GM12878 (cell line): ENCODE results near the gene CHIT1. TPM values are rescaled to one million over a fixed set of nuclear protein-coding genes. Genes with fewer than 3 reads are reported as not detected.

Experiments used
- ATAC-seq: fragments of 200-7000 bp; cut with Tn5 transposase; 3 replicates; pipeline ENCODE4 v1.9.1; 2020; ENCODE audit warnings: mild to moderate bottlenecking, moderate library complexity
- BruUV-seq: library from RNA; stranded (reverse); fragments of 400-500 nt; replicated peaks from 2 replicates; lab custom pipeline; 2021; lab: Mats Ljungman, UMichigan
- CTCF ChIA-PET: fragments of 300-600 bp; sonication (Branson Sonifier 250); formaldehyde crosslinking; extraction: SDS; loops from one replicate; lab custom pipeline; 2021; ENCODE audit warnings: inconsistent platforms; lab: Yijun Ruan, JAX
- POLR2A ChIA-PET: fragments of 350-600 bp; formaldehyde crosslinking; extraction: SDS; loops from one replicate; lab custom pipeline; 2021; ENCODE audit warnings: inconsistent platforms; lab: Charles Lee
- RAD21 ChIA-PET: fragments of 300-600 bp; sonication (Branson Sonifier 250); formaldehyde crosslinking; loops from one replicate; lab custom pipeline; 2023; ENCODE audit warnings: antibody characterized with exemption; ENCODE audit not compliant: unreplicated experiment; lab: Charles Lee
- SMC1A ChIA-PET: fragments of 300-600 bp; sonication (Branson Sonifier 250); formaldehyde crosslinking; loops from one replicate; lab custom pipeline; 2023; ENCODE audit not compliant: unreplicated experiment, uncharacterized antibody; lab: Charles Lee
- DNase-seq: peaks from one replicate; pipeline ENCODE4 v3.0.0-alpha.2; 2011; ENCODE audit warnings: low read depth, low spot score
- FAIRE-seq: peaks from 3 replicates; lab custom pipeline; 2011; peaks lifted over from hg19 to GRCh38; lab: Jason Lieb, UNC
- H2AFZ ChIP-seq: 2 replicates; pipeline ENCODE4 v1.6.0; 2011; ENCODE audit warnings: low read depth, low read length, control low read depth; ENCODE audit not compliant: control insufficient read depth
- H3K27ac ChIP-seq: 2 replicates; pipeline ENCODE4 v1.5.1; 2011; ENCODE audit warnings: control low read depth; ENCODE audit not compliant: control insufficient read depth, insufficient read depth
- H3K27me3 ChIP-seq, 2 experiments: replicated peaks in 1 of 2; 2 replicates each; pipeline versions ENCODE4 v1.6.0 to v1.6.1; 2011; ENCODE audit warnings: low read length in 1 of 2; ENCODE audit not compliant: control insufficient read depth in 2 of 2, insufficient read depth in 2 of 2
- H3K36me3 ChIP-seq, 2 experiments: 2 replicates each; pipeline ENCODE4 v1.5.1; 2011; ENCODE audit warnings: low read length in 1 of 2; ENCODE audit not compliant: control insufficient read depth in 2 of 2, insufficient read depth in 2 of 2
- H3K4me1 ChIP-seq: 2 replicates; pipeline ENCODE4 v1.6.1; 2011; ENCODE audit warnings: mild to moderate bottlenecking, low read length, moderate library complexity, mixed read lengths; ENCODE audit not compliant: control insufficient read depth, insufficient read depth
- H3K4me2 ChIP-seq: 2 replicates; pipeline ENCODE4 v1.6.0; 2011; ENCODE audit warnings: control low read depth; ENCODE audit not compliant: control insufficient read depth, insufficient read depth
- H3K4me3 ChIP-seq: fragments of 200-600 bp; sonication (generic); 2 replicates; pipeline ENCODE4 v1.5.1; 2016
- H3K79me2 ChIP-seq: 2 replicates; pipeline ENCODE4 v1.6.0; 2011; ENCODE audit warnings: low read length; ENCODE audit not compliant: control insufficient read depth, insufficient read depth
- H3K9ac ChIP-seq: 2 replicates; pipeline ENCODE4 v1.8.0; 2011; ENCODE audit warnings: low read length, control low read depth, mixed read lengths; ENCODE audit not compliant: control insufficient read depth, insufficient read depth
- H3K9me3 ChIP-seq: replicated peaks from 3 replicates; pipeline ENCODE4 v1.5.1; 2011; ENCODE audit warnings: mild to moderate bottlenecking, low read length; ENCODE audit not compliant: control insufficient read depth, insufficient read depth
- H4K20me1 ChIP-seq: 2 replicates; pipeline ENCODE4 v1.6.0; 2011; ENCODE audit not compliant: control insufficient read depth, insufficient read depth
- E4F1 ChIP-seq: fragments of 450-650 bp; IDR thresholded peaks from 2 replicates; pipeline ENCODE4 v1.6.1; 2018; ENCODE audit warnings: borderline replicate concordance, mild to moderate bottlenecking; ENCODE audit not compliant: partially characterized antibody
- ETV6 ChIP-seq, 2 experiments: fragments of 450-650 bp in 1 of 2; IDR thresholded peaks in 1 of 2; conservative IDR thresholded peaks in 1 of 2; 2 replicates each; pipeline ENCODE4 v1.6.1; 2014; ENCODE audit warnings: antibody characterized with exemption in 1 of 2, borderline replicate concordance in 1 of 2, low read depth in 1 of 2, mild to moderate bottlenecking in 1 of 2, moderate library complexity in 1 of 2
- IRF5 ChIP-seq: fragments of 450-650 bp; IDR thresholded peaks from 2 replicates; pipeline ENCODE4 v1.6.1; 2017; ENCODE audit warnings: borderline replicate concordance
- MXI1 ChIP-seq: fragments of 150-350 bp; IDR thresholded peaks from 2 replicates; pipeline ENCODE4 v1.6.1; 2011; ENCODE audit warnings: low read depth, mild to moderate bottlenecking, inconsistent platforms, low read length, improper control_type of control experiment
- ZNF207 ChIP-seq: fragments of 450-650 bp; IDR thresholded peaks from 2 replicates; pipeline ENCODE4 v1.6.1; 2014; ENCODE audit warnings: antibody characterized with exemption, mild to moderate bottlenecking, borderline replicate concordance
- ZNF384 ChIP-seq: IDR thresholded peaks from 2 replicates; pipeline ENCODE4 v1.6.1; 2012; ENCODE audit warnings: low read depth, mild to moderate bottlenecking, low read length, improper control_type of control experiment, borderline replicate concordance
- WGBS: methylation state at CpG from one replicate; pipeline ENCODE4 v1.1.6; 2016; ENCODE audit warnings: low lambda C conversion rate; ENCODE audit not compliant: insufficient replicate concordance, insufficient coverage; ENCODE audit errors: missing lambda C conversion rate; 5-methylcytosine and 5-hydroxymethylcytosine counted together
- in situ Hi-C: fragments of 300-500 bp; cut with MboI; formaldehyde crosslinking; loops from 9 replicates; pipeline ENCODE4 v1.14.3; 2018; ENCODE audit warnings: mixed read lengths
- intact Hi-C: fragments of 100-400 bp; cut with micrococcal nuclease; formaldehyde crosslinking; loops from one replicate; pipeline ENCODE4 v1.14.2; 2022; ENCODE audit not compliant: unreplicated experiment
- polyA plus RNA-seq, 11 experiments: library from polyadenylated mRNA; depleted of rRNA in 4 of 11; unstranded in 6 of 11; stranded (reverse) in 5 of 11; fragments of >200 nt; fragmentation: Nextera tagmentation in 4 of 11; fragmentation: Illumina TruSeq in 1 of 11; extraction: Ambion mirVana in 4 of 11; extraction: Trizol in 1 of 11; gene quantifications; 1 replicate in 1 of 11; 2 replicates in 10 of 11; pipeline versions ENCODE4 v1.2.1 to v1.2.3, GENCODE V29; 2011 to 2016; ENCODE audit warnings: inconsistent platforms in 2 of 11, missing spikeins in 2 of 11, low read depth in 1 of 11
- total RNA-seq, 4 experiments: library from RNA; depleted of rRNA in 3 of 4; stranded (reverse); fragments of >200 nt in 3 of 4; fragmentation: Illumina TruSeq in 1 of 4; extraction: Trizol in 1 of 4; gene quantifications; 2 replicates each; pipeline versions ENCODE4 v1.2.1 to v1.2.3, GENCODE V29; 2013 to 2021

Gene CHIT1
- total and polyA plus RNA-seq, 10 of the 15 experiments (the other 5 are each of a cell fraction or from before 2014, with no cell fraction given), result 0.02 to 2.1 (median 0.76) TPM

- H4K20me1 ChIP-seq, result no peaks in the 10 kb centered on the region
- no peaks in the 10 kb centered on the region for H3K36me3 ChIP-seq
- POLR2A ChIA-PET, result no interaction called here
- no peak overlapping the region for H2AFZ ChIP-seq
- TF ChIP-seq ZNF384 (no peak), IRF5 (no peak), ETV6 (conservative IDR thresholded peaks at IDR 0.05 in 1 of 2, IDR thresholded peaks at IDR 0.05 in 1 of 2; ENCODE audit: borderline replicate concordance in 1 of 2, low read depth in 1 of 2) (no peak), E4F1 (no peak), MXI1 (no peak), ZNF207 (no peak)
- TF ChIP-seq, all 136 proteins: peak for 0
- Histone ChIP-seq H3K27ac (no peak overlapping the region), H3K4me3 (no peak overlapping the region), H3K4me1 (peaks cover 4% of the 10 kb centered on the region; the same call in 1 of the 2 replicates), H3K9me3 (no peaks in the 10 kb centered on the region), H3K9ac (no peak overlapping the region), H3K79me2 (no peaks in the 10 kb centered on the region), H3K4me2 (no peak overlapping the region), H3K27me3 (no peaks in the 10 kb centered on the region; a peak in 1 of 4 replicates)
- ChIA-PET SMC1A (interaction anchor here (0.9 kb wide), 1 partner anchor 45 kb away, joined by 4 read pairs; no protein-coding TSS in a partner anchor), RAD21 (interaction anchor here (4.6 kb wide), 1 partner anchor 46 kb away, joined by 61 read pairs; no protein-coding TSS in a partner anchor), CTCF (interaction anchor here (0.6 to 8.0 kb wide), 4 partner anchors 12 to 188 kb away, joined by 3 to 114 read pairs (median 10); no protein-coding TSS in a partner anchor)
- no peak for DNase-seq
- BruUV-seq, result no TSS peak
- FAIRE-seq, result no peak
- in situ Hi-C loops (no loop called here), intact Hi-C loops (loop anchor here (5.0 kb wide), 2 partner anchors 53 to 97 kb away; no protein-coding TSS in a partner anchor)
- 54% methylated on average over 21 of the region's 21 CpGs for WGBS
- no peak for ATAC-seq
Measured at GRCh38 chr1:203169770-203170520, 59.5 kb downstream of the CHIT1 start.
